Endodermal cell (in vitro differentiated cells): ENCODE results near the gene SH3TC1. TPM values are rescaled to one million over a fixed set of nuclear protein-coding genes. Genes with fewer than 3 reads are reported as not detected.

Source experiments
- DNase-seq: peaks from one replicate; pipeline ENCODE4 v3.0.0-alpha.2; 2017
- H3K27ac ChIP-seq: 2 replicates; pipeline ENCODE4 v1.5.1; 2013; ENCODE audit warnings: mild to moderate bottlenecking, low read depth, low read length, moderate library complexity
- H3K27me3 ChIP-seq: 2 replicates; pipeline ENCODE4 v1.6.1; 2013; ENCODE audit warnings: mild to moderate bottlenecking, low read length, moderate library complexity; ENCODE audit not compliant: insufficient read depth, control insufficient read depth, poor library complexity, severe bottlenecking
- H3K36me3 ChIP-seq: 2 replicates; pipeline ENCODE4 v1.7.0; 2013; ENCODE audit warnings: mild to moderate bottlenecking, low read length, moderate library complexity; ENCODE audit not compliant: control insufficient read depth, insufficient read depth
- H3K4me1 ChIP-seq: one replicate; pipeline ENCODE4 v1.7.0; 2013; ENCODE audit warnings: low read length; ENCODE audit not compliant: control insufficient read depth, insufficient read depth
- H3K4me3 ChIP-seq: 2 replicates; pipeline ENCODE4 v1.5.1; 2013; ENCODE audit warnings: mild to moderate bottlenecking, low read length, moderate library complexity
- H3K9ac ChIP-seq: 2 replicates; pipeline ENCODE4 v1.6.1; 2013; ENCODE audit warnings: mild to moderate bottlenecking, low read length, moderate library complexity; ENCODE audit not compliant: poor library complexity, severe bottlenecking; ENCODE audit errors: extremely low read depth
- H3K9me3 ChIP-seq: 2 replicates; pipeline ENCODE4 v1.6.1; 2013; ENCODE audit warnings: mild to moderate bottlenecking, low read length, moderate library complexity; ENCODE audit not compliant: control insufficient read depth
- H3K27ac Mint-ChIP-seq: 2 replicates; pipeline ENCODE4 v1.8.0; 2020; ENCODE audit warnings: mixed read lengths
- H3K27me3 Mint-ChIP-seq: 2 replicates; pipeline ENCODE4 v1.8.0; 2021; ENCODE audit warnings: mild to moderate bottlenecking, mixed read lengths; ENCODE audit not compliant: insufficient read depth
- H3K36me3 Mint-ChIP-seq: 2 replicates; pipeline ENCODE4 v1.8.0; 2020; ENCODE audit warnings: low read depth, mixed read lengths
- H3K4me1 Mint-ChIP-seq: 2 replicates; pipeline ENCODE4 v1.8.0; 2020; ENCODE audit warnings: mixed read lengths
- H3K4me3 Mint-ChIP-seq: 2 replicates; pipeline ENCODE4 v1.8.0; 2020; ENCODE audit warnings: mild to moderate bottlenecking, moderate library complexity, mixed read lengths
- H3K9me3 Mint-ChIP-seq: 2 replicates; pipeline ENCODE4 v1.8.0; 2020; ENCODE audit warnings: mild to moderate bottlenecking, mixed read lengths
- WGBS, 2 experiments: methylation state at CpG; one replicate each; pipeline versions ENCODE4 v1.1.5 to v1.1.7; 2013; ENCODE audit warnings: missing lambda C conversion rate in 2 of 2, mixed read lengths in 1 of 2; ENCODE audit not compliant: insufficient coverage in 1 of 2, insufficient read length in 1 of 2; 5-methylcytosine and 5-hydroxymethylcytosine counted together
- total RNA-seq, 2 donors: library from RNA; stranded (reverse); fragmentation: NEBNext Ultra II Directional in 1 of 2; extraction: Animal tissue kit (Norgen Biotek cat#: 25700) in 1 of 2; gene quantifications; 2 replicates in 1 of 2; 3 replicates in 1 of 2; pipeline ENCODE4 v1.2.1, GENCODE V29; 2021
- TF ChIP-seq, protein P1 (sequence below): fragments of 200-600 bp; sonication (generic); conservative IDR thresholded peaks from 2 replicates; pipeline ENCODE4 v1.5.0; 2021; ENCODE audit warnings: antibody characterized with exemption, mild to moderate bottlenecking

The SH3TC1 gene
- total RNA-seq, 2 donors from 2014 or later: 1.9 to 2.6 TPM

DNA sequence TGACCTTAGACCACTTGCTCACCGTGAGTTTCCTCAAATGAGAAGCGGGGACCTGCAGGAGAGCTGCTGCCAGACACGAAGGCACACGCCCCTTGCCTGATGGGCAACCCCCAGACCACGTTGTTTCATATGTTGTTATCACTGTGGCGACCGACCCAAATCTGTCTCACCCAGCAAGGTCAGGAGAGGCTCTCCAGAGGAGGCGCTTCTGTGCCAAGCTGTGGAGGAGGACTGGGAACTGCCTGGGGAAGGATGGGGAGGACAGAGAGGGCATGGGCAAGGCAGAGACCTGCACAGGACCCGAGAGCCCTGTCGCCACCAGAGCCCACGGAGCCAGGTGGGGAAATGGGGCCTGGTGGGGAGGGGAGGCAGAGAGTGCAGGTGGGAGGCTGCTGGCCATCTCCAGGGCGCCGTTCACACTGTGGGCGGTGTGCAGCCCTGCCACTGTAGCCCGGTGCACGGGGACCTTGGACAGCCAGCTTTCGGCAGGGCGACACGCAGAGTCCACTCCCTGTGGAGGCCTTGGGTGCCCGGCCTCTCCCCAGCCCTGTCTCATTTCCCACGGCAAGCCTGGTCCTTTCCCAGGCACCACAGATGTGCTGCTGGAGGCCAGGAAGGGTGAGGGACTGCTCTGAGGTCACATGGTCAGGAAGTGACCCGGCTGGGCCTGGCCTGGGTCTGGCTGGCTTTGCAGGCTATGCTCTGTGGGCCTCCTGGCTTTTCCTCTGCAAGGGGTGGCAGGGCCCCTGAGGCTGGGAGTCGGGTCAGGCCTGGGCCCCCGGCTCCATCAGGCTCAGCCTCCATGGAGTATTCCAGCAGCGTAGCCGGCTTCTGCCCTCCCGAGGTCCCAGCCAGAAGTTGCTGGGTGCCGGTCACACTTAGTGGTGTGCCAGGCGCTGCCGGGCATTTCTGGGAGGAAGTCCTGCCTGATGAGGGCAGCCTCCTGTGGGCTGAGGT is 73.7 kb downstream of the SH3TC1 start:
- Histone ChIP-seq H3K9me3 (no peaks in the 10 kb centered on the region), H3K9ac (no peak overlapping the region), H3K4me3 (no peak overlapping the region), H3K4me1 (no peaks in the 10 kb centered on the region), H3K27me3 (peaks cover 33% of the 10 kb centered on the region), H3K36me3 (no peaks in the 10 kb centered on the region), H3K27ac (no peak overlapping the region)
- TF ChIP-seq, protein P1, sequence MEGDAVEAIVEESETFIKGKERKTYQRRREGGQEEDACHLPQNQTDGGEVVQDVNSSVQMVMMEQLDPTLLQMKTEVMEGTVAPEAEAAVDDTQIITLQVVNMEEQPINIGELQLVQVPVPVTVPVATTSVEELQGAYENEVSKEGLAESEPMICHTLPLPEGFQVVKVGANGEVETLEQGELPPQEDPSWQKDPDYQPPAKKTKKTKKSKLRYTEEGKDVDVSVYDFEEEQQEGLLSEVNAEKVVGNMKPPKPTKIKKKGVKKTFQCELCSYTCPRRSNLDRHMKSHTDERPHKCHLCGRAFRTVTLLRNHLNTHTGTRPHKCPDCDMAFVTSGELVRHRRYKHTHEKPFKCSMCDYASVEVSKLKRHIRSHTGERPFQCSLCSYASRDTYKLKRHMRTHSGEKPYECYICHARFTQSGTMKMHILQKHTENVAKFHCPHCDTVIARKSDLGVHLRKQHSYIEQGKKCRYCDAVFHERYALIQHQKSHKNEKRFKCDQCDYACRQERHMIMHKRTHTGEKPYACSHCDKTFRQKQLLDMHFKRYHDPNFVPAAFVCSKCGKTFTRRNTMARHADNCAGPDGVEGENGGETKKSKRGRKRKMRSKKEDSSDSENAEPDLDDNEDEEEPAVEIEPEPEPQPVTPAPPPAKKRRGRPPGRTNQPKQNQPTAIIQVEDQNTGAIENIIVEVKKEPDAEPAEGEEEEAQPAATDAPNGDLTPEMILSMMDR: no peak
- no peaks in the 10 kb centered on the region for H3K36me3 Mint-ChIP-seq
- H3K4me1 Mint-ChIP-seq: no peaks in the 10 kb centered on the region
- peaks cover 33% of the 10 kb centered on the region for H3K27me3 Mint-ChIP-seq
- H3K9me3 Mint-ChIP-seq: no peaks in the 10 kb centered on the region
- H3K27ac Mint-ChIP-seq: no peak overlapping the region
- DNase-seq: no peak
- no peak overlapping the region for H3K4me3 Mint-ChIP-seq
- 88 to 93% methylated on average over 26 to 30 of the region's 30 CpGs for WGBS, 2 experiments

DNA sequence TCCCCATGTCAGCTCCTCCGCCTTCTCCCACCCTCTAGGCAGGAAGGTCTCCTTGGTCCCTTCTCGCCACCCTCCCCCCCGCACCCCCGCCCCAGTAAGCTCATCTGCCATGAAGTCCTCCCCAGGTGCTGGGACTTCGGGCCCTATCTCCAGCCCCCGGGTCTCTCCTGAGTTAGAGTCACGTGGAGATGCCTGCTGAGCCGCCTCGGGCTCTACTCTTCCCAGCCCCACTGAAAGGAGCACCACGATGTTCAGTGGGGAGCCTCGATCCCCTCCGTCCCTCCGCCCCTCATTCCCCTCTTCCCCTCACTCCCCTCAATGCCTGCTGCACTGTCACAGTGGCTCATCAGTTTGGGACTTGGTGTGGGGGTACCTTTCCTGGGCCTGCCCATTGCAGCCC is 74.4 kb downstream of the SH3TC1 start:
- H3K4me1 ChIP-seq: no peaks in the 10 kb centered on the region
- H3K27me3 ChIP-seq: peaks cover 33% of the 10 kb centered on the region
- H3K9me3 Mint-ChIP-seq: no peaks in the 10 kb centered on the region
- H3K36me3 ChIP-seq: no peaks in the 10 kb centered on the region
- TF ChIP-seq, protein P1: no peak
- H3K27ac ChIP-seq: no peak overlapping the region
- no peak overlapping the region for H3K27ac Mint-ChIP-seq
- 87% methylated on average over 13 of the region's 13 CpGs; no CpG with 5 or more reads in 1 of the 2 experiments for WGBS, 2 experiments
- H3K4me3 ChIP-seq: no peak overlapping the region
- H3K4me3 Mint-ChIP-seq: no peak overlapping the region
- peaks cover 32% of the 10 kb centered on the region for H3K27me3 Mint-ChIP-seq
- H3K4me1 Mint-ChIP-seq: no peaks in the 10 kb centered on the region
- no peak for DNase-seq
- H3K9ac ChIP-seq: no peak overlapping the region
- no peaks in the 10 kb centered on the region for H3K36me3 Mint-ChIP-seq
- no peaks in the 10 kb centered on the region for H3K9me3 ChIP-seq

DNA sequence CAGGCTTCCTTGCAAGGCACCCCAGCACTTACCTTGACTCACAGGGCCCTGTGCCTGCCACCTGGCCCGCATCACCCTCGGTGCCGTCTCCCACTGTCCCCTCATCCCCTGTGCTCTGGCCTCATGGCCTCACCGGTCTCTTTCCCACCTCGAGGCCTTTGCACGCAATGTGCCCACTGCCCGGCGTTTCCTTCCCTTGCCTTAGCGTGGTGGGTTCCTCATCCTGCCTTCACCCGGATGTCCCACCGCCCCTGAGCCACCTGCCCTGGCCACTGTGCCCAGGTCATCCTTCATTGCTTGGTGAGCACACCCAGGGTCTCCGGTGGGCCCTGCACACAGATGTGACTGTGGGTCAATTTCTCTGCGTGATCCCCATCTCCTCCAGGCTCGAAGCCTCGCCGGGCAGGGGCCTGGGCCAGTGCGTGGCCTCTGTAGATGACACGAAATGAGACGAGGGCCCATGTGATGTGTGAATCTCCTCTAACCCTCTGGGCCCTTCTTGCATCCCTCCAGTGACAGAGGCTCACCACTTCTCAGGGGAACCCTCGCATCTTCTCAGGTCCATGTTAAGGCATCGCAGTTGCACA is 75.1 kb downstream of the SH3TC1 start:
- TF ChIP-seq, protein P1: no peak
- H3K27me3 Mint-ChIP-seq: peaks cover 25% of the 10 kb centered on the region
- no peak overlapping the region for H3K4me3 ChIP-seq
- H3K9ac ChIP-seq: no peak overlapping the region
- no peaks in the 10 kb centered on the region for H3K36me3 Mint-ChIP-seq
- H3K4me1 Mint-ChIP-seq: no peaks in the 10 kb centered on the region
- H3K27ac Mint-ChIP-seq: no peak overlapping the region
- H3K36me3 ChIP-seq: no peaks in the 10 kb centered on the region
- DNase-seq: no peak
- peaks cover 26% of the 10 kb centered on the region for H3K27me3 ChIP-seq
- no peak overlapping the region for H3K4me3 Mint-ChIP-seq
- WGBS, 2 experiments: 94 to 96% methylated on average over 21 of the region's 21 CpGs
- no peaks in the 10 kb centered on the region for H3K9me3 ChIP-seq
- no peaks in the 10 kb centered on the region for H3K9me3 Mint-ChIP-seq
- H3K4me1 ChIP-seq: no peaks in the 10 kb centered on the region
- H3K27ac ChIP-seq: no peak overlapping the region
